Pons (tissue), 1 donor: ENCODE data around the gene MPP7.
"Not testable (repeated sequence)": the region's sequence is repeated elsewhere in the genome, so short reads cannot be mapped to it uniquely, and the experiment has no call there.

ENCODE experiments used
- DNase-seq: peaks from one replicate; pipeline ENCODE4 v3.0.0-alpha.2; 2016; ENCODE audit warnings: low spot score

Gene MPP7

GRCh38 chr10:28302638-28303488 lies at the start of gene MPP7:
MPP7 (minus strand) TSS chr10:28303064; CDS start chr10:28238604, 64,460 bp downstream.
- peak; percentile 99 for DNase-seq

GRCh38 chr10:28349892-28350291 lies 47.0 kb upstream of the MPP7 start:
- no peak for DNase-seq

- no peak for DNase-seq
Observed at GRCh38 chr10:28343987-28344895, 41.4 kb upstream of the MPP7 start.

- DNase-seq: no peak
Observed at GRCh38 chr10:28343252-28343651, 40.4 kb upstream of the MPP7 start.

GRCh38 chr10:28341679-28342078 lies 38.8 kb upstream of the MPP7 start:
- not testable (repeated sequence) for DNase-seq

GRCh38 chr10:28332726-28333125 lies 29.9 kb upstream of the MPP7 start:
- no peak for DNase-seq

- no peak for DNase-seq
Observed at GRCh38 chr10:28331841-28332240, 29.0 kb upstream of the MPP7 start.

GRCh38 chr10:28331066-28331465 lies 28.2 kb upstream of the MPP7 start:
- no peak for DNase-seq

GRCh38 chr10:28328346-28328745 lies 25.5 kb upstream of the MPP7 start:
- no peak for DNase-seq

- DNase-seq: no peak
Observed at GRCh38 chr10:28327491-28327880, 24.6 kb upstream of the MPP7 start.

- DNase-seq: no peak
Observed at GRCh38 chr10:28326516-28327490, 23.9 kb upstream of the MPP7 start.

GRCh38 chr10:28320799-28321198 lies 17.9 kb upstream of the MPP7 start:
- no peak for DNase-seq

GRCh38 chr10:28320090-28320489 lies 17.2 kb upstream of the MPP7 start:
- no peak for DNase-seq

- DNase-seq: not testable (repeated sequence)
Observed at GRCh38 chr10:28319061-28319460, 16.2 kb upstream of the MPP7 start.

- DNase-seq: no peak
Observed at GRCh38 chr10:28318626-28319025, 15.8 kb upstream of the MPP7 start.

- DNase-seq: no peak
Observed at GRCh38 chr10:28317760-28318159, 14.9 kb upstream of the MPP7 start.

- DNase-seq: no peak
Observed at GRCh38 chr10:28316696-28317095, 13.8 kb upstream of the MPP7 start.

GRCh38 chr10:28315140-28315539 lies 12.3 kb upstream of the MPP7 start:
- DNase-seq: no peak

- DNase-seq: no peak
Observed at GRCh38 chr10:28314211-28314610, 11.3 kb upstream of the MPP7 start.

- DNase-seq: no peak
Observed at GRCh38 chr10:28312572-28312971, 9.7 kb upstream of the MPP7 start.

- DNase-seq: no peak
Observed at GRCh38 chr10:28311104-28311503, 8.2 kb upstream of the MPP7 start.

- DNase-seq: no peak
Observed at GRCh38 chr10:28307267-28307666, 4.4 kb upstream of the MPP7 start.
